ENCODE results near the gene AATK.

The AATK gene

GRCh38 chr17:81181811-81182185 lies 15.8 kb upstream of the AATK start:
- no peak for DNase-seq

GRCh38 chr17:81180836-81181810 lies 15.1 kb upstream of the AATK start:
- no peak for DNase-seq

- DNase-seq, result no peak
Observed at GRCh38 chr17:81179861-81180260, 13.8 kb upstream of the AATK start.

- no peak for DNase-seq
Observed at GRCh38 chr17:81179220-81179619, 13.2 kb upstream of the AATK start.

GRCh38 chr17:81178136-81179091 lies 12.4 kb upstream of the AATK start:
- DNase-seq, result no peak

GRCh38 chr17:81176666-81177065 lies 10.6 kb upstream of the AATK start:
- no peak for DNase-seq

GRCh38 chr17:81173762-81174155 lies 7.7 kb upstream of the AATK start:
- no peak for DNase-seq

- DNase-seq, result no peak
Observed at GRCh38 chr17:81173052-81173761, 7.2 kb upstream of the AATK start.

- DNase-seq, result no peak
Observed at GRCh38 chr17:81171941-81172340, 5.9 kb upstream of the AATK start.

- no peak for DNase-seq
Observed at GRCh38 chr17:81170727-81171494, 4.9 kb upstream of the AATK start.

GRCh38 chr17:81169870-81170309 lies 3.9 kb upstream of the AATK start:
- no peak for DNase-seq

GRCh38 chr17:81167638-81168037 lies 1.6 kb upstream of the AATK start:
- no peak for DNase-seq

GRCh38 chr17:81167194-81167524 lies 1.1 kb upstream of the AATK start:
- no peak for DNase-seq

GRCh38 chr17:81165246-81166032 lies 582 bp downstream of the AATK start, which contains the start of gene PVALEF:
TSS of gene PVALEF (plus strand) at chr17:81165507. CDS start at chr17:81181227, 15,720 bp downstream.
- no peak for DNase-seq

GRCh38 chr17:81164371-81165245 lies 1.4 kb downstream of the AATK start:
- DNase-seq, result no peak

- no peak for DNase-seq
Observed at GRCh38 chr17:81163703-81164370, 2.2 kb downstream of the AATK start.

- DNase-seq, result no peak
Observed at GRCh38 chr17:81163051-81163695, 2.8 kb downstream of the AATK start.

GRCh38 chr17:81162491-81162890 lies 3.5 kb downstream of the AATK start:
- no peak for DNase-seq

- no peak for DNase-seq
Observed at GRCh38 chr17:81161972-81162371, 4.0 kb downstream of the AATK start.
